GM12878 (cell line): Measurements from ENCODE around the gene FGGY. TPM values are rescaled to one million over a fixed set of nuclear protein-coding genes. Genes with fewer than 3 reads are reported as not detected.

ENCODE experiments used
- ATAC-seq: fragments of 200-7000 bp; cut with Tn5 transposase; 3 replicates; pipeline ENCODE4 v1.9.1; 2020; ENCODE audit warnings: mild to moderate bottlenecking, moderate library complexity
- BruUV-seq: library from RNA; stranded (reverse); fragments of 400-500 nt; replicated peaks from 2 replicates; lab custom pipeline; 2021; lab: Mats Ljungman, UMichigan
- CTCF ChIA-PET: fragments of 300-600 bp; sonication (Branson Sonifier 250); formaldehyde crosslinking; extraction: SDS; loops from one replicate; lab custom pipeline; 2021; ENCODE audit warnings: inconsistent platforms; lab: Yijun Ruan, JAX
- POLR2A ChIA-PET: fragments of 350-600 bp; formaldehyde crosslinking; extraction: SDS; loops from one replicate; lab custom pipeline; 2021; ENCODE audit warnings: inconsistent platforms; lab: Charles Lee
- RAD21 ChIA-PET: fragments of 300-600 bp; sonication (Branson Sonifier 250); formaldehyde crosslinking; loops from one replicate; lab custom pipeline; 2023; ENCODE audit warnings: antibody characterized with exemption; ENCODE audit not compliant: unreplicated experiment; lab: Charles Lee
- SMC1A ChIA-PET: fragments of 300-600 bp; sonication (Branson Sonifier 250); formaldehyde crosslinking; loops from one replicate; lab custom pipeline; 2023; ENCODE audit not compliant: unreplicated experiment, uncharacterized antibody; lab: Charles Lee
- DNase-seq: peaks from one replicate; pipeline ENCODE4 v3.0.0-alpha.2; 2011; ENCODE audit warnings: low read depth, low spot score
- FAIRE-seq: peaks from 3 replicates; lab custom pipeline; 2011; peaks lifted over from hg19 to GRCh38; lab: Jason Lieb, UNC
- H2AFZ ChIP-seq: 2 replicates; pipeline ENCODE4 v1.6.0; 2011; ENCODE audit warnings: low read depth, low read length, control low read depth; ENCODE audit not compliant: control insufficient read depth
- H3K27ac ChIP-seq: 2 replicates; pipeline ENCODE4 v1.5.1; 2011; ENCODE audit warnings: control low read depth; ENCODE audit not compliant: control insufficient read depth, insufficient read depth
- H3K27me3 ChIP-seq, 2 experiments: replicated peaks in 1 of 2; 2 replicates each; pipeline versions ENCODE4 v1.6.0 to v1.6.1; 2011; ENCODE audit warnings: low read length in 1 of 2; ENCODE audit not compliant: control insufficient read depth in 2 of 2, insufficient read depth in 2 of 2
- H3K36me3 ChIP-seq, 2 experiments: 2 replicates each; pipeline ENCODE4 v1.5.1; 2011; ENCODE audit warnings: low read length in 1 of 2; ENCODE audit not compliant: control insufficient read depth in 2 of 2, insufficient read depth in 2 of 2
- H3K4me1 ChIP-seq: 2 replicates; pipeline ENCODE4 v1.6.1; 2011; ENCODE audit warnings: mild to moderate bottlenecking, low read length, moderate library complexity, mixed read lengths; ENCODE audit not compliant: control insufficient read depth, insufficient read depth
- H3K4me2 ChIP-seq: 2 replicates; pipeline ENCODE4 v1.6.0; 2011; ENCODE audit warnings: control low read depth; ENCODE audit not compliant: control insufficient read depth, insufficient read depth
- H3K4me3 ChIP-seq: fragments of 200-600 bp; sonication (generic); 2 replicates; pipeline ENCODE4 v1.5.1; 2016
- H3K79me2 ChIP-seq: 2 replicates; pipeline ENCODE4 v1.6.0; 2011; ENCODE audit warnings: low read length; ENCODE audit not compliant: control insufficient read depth, insufficient read depth
- H3K9ac ChIP-seq: 2 replicates; pipeline ENCODE4 v1.8.0; 2011; ENCODE audit warnings: low read length, control low read depth, mixed read lengths; ENCODE audit not compliant: control insufficient read depth, insufficient read depth
- H3K9me3 ChIP-seq: replicated peaks from 3 replicates; pipeline ENCODE4 v1.5.1; 2011; ENCODE audit warnings: mild to moderate bottlenecking, low read length; ENCODE audit not compliant: control insufficient read depth, insufficient read depth
- H4K20me1 ChIP-seq: 2 replicates; pipeline ENCODE4 v1.6.0; 2011; ENCODE audit not compliant: control insufficient read depth, insufficient read depth
- ELK1 ChIP-seq: IDR thresholded peaks from 2 replicates; pipeline ENCODE4 v1.6.1; 2012; ENCODE audit warnings: low read depth, low read length, improper control_type of control experiment
- ETV6 ChIP-seq, 2 experiments: fragments of 450-650 bp in 1 of 2; IDR thresholded peaks in 1 of 2; conservative IDR thresholded peaks in 1 of 2; 2 replicates each; pipeline ENCODE4 v1.6.1; 2014; ENCODE audit warnings: antibody characterized with exemption in 1 of 2, borderline replicate concordance in 1 of 2, low read depth in 1 of 2, mild to moderate bottlenecking in 1 of 2, moderate library complexity in 1 of 2
- MYB ChIP-seq: fragments of 150-350 bp; IDR thresholded peaks from 2 replicates; pipeline ENCODE4 v1.6.1; 2014; ENCODE audit warnings: mild to moderate bottlenecking, low read depth, low read length, borderline replicate concordance
- SIX5 ChIP-seq: IDR thresholded peaks from 2 replicates; pipeline ENCODE4 v1.6.1; 2011; ENCODE audit warnings: mild to moderate bottlenecking, low read depth, low read length, moderate library complexity; ENCODE audit not compliant: severe bottlenecking
- SPI1 ChIP-seq: IDR thresholded peaks from 2 replicates; pipeline ENCODE4 v1.6.1; 2011; ENCODE audit warnings: low read depth, mild to moderate bottlenecking, low read length, moderate library complexity, borderline replicate concordance; ENCODE audit not compliant: insufficient read depth
- WGBS: methylation state at CpG from one replicate; pipeline ENCODE4 v1.1.6; 2016; ENCODE audit warnings: low lambda C conversion rate; ENCODE audit not compliant: insufficient replicate concordance, insufficient coverage; ENCODE audit errors: missing lambda C conversion rate; 5-methylcytosine and 5-hydroxymethylcytosine counted together
- in situ Hi-C: fragments of 300-500 bp; cut with MboI; formaldehyde crosslinking; loops from 9 replicates; pipeline ENCODE4 v1.14.3; 2018; ENCODE audit warnings: mixed read lengths
- intact Hi-C: fragments of 100-400 bp; cut with micrococcal nuclease; formaldehyde crosslinking; loops from one replicate; pipeline ENCODE4 v1.14.2; 2022; ENCODE audit not compliant: unreplicated experiment
- polyA plus RNA-seq, 11 experiments: library from polyadenylated mRNA; depleted of rRNA in 4 of 11; unstranded in 6 of 11; stranded (reverse) in 5 of 11; fragments of >200 nt; fragmentation: Nextera tagmentation in 4 of 11; fragmentation: Illumina TruSeq in 1 of 11; extraction: Ambion mirVana in 4 of 11; extraction: Trizol in 1 of 11; gene quantifications; 1 replicate in 1 of 11; 2 replicates in 10 of 11; pipeline versions ENCODE4 v1.2.1 to v1.2.3, GENCODE V29; 2011 to 2016; ENCODE audit warnings: inconsistent platforms in 2 of 11, missing spikeins in 2 of 11, low read depth in 1 of 11
- total RNA-seq, 4 experiments: library from RNA; depleted of rRNA in 3 of 4; stranded (reverse); fragments of >200 nt in 3 of 4; fragmentation: Illumina TruSeq in 1 of 4; extraction: Trizol in 1 of 4; gene quantifications; 2 replicates each; pipeline versions ENCODE4 v1.2.1 to v1.2.3, GENCODE V29; 2013 to 2021
- TF ChIP-seq, protein P1 (sequence below): IDR thresholded peaks from 2 replicates; pipeline ENCODE4 v1.6.1; 2012; ENCODE audit warnings: improper control_type of control experiment, low read depth, low read length; ENCODE audit not compliant: insufficient replicate concordance

The FGGY gene
- total and polyA plus RNA-seq, 10 of the 15 experiments (the other 5 are each of a cell fraction or from before 2014, with no cell fraction given) = 6.2 to 11.9 (median 7.5) TPM

DNA sequence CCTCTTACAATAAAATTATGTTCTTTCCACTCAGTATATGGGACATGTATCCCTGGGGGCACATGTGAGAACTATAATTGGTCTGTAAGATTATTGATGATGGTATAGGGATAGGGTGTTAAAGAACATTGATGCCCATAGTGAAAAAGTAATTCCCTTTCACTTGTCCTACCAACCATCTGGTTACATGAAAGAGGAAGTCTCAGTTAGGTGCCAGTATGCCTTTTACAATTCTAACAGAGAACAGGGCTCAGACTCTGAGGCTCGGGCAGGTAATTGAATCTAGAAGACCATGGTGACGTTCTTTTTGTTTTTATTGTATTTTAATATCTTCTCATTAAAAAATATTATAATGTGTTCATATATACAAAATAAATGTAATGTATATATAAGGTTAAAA is 113.6 kb downstream of the FGGY start:
- POLR2A ChIA-PET = no interaction called here
- Histone ChIP-seq H4K20me1 (no peaks in the 10 kb centered on the region), H3K4me1 (peaks cover 21% of the 10 kb centered on the region), H3K9me3 (no peaks in the 10 kb centered on the region), H3K4me2 (no peak overlapping the region), H2AFZ (no peak overlapping the region), H3K4me3 (no peak overlapping the region), H3K27ac (peak overlapping the region; percentile 60; the same call in 1 of the 2 replicates), H3K9ac (no peak overlapping the region), H3K79me2 (no peaks in the 10 kb centered on the region), H3K27me3 (no peaks in the 10 kb centered on the region), H3K36me3 (no peaks in the 10 kb centered on the region)
- FAIRE-seq (no peak), ATAC-seq (peak; percentile 13; the same call in 2 of the 3 replicates), DNase-seq (no peak)
- BruUV-seq = no TSS peak
- in situ Hi-C loops (no loop called here), intact Hi-C loops (no loop called here)
- RAD21 ChIA-PET = no interaction called here
- WGBS = 60% methylated on average over 2 of the region's 2 CpGs
- CTCF ChIA-PET = no interaction called here
- TF ChIP-seq ETV6 (conservative IDR thresholded peaks at IDR 0.05 in 1 of 2, IDR thresholded peaks at IDR 0.05 in 1 of 2; ENCODE audit: borderline replicate concordance in 1 of 2, low read depth in 1 of 2) (no peak), MYB (no peak), SPI1 (peak; percentile 25; the same call in 1 of the 2 replicates), SIX5 (no peak), ELK1 (no peak)
- TF ChIP-seq, protein P1, sequence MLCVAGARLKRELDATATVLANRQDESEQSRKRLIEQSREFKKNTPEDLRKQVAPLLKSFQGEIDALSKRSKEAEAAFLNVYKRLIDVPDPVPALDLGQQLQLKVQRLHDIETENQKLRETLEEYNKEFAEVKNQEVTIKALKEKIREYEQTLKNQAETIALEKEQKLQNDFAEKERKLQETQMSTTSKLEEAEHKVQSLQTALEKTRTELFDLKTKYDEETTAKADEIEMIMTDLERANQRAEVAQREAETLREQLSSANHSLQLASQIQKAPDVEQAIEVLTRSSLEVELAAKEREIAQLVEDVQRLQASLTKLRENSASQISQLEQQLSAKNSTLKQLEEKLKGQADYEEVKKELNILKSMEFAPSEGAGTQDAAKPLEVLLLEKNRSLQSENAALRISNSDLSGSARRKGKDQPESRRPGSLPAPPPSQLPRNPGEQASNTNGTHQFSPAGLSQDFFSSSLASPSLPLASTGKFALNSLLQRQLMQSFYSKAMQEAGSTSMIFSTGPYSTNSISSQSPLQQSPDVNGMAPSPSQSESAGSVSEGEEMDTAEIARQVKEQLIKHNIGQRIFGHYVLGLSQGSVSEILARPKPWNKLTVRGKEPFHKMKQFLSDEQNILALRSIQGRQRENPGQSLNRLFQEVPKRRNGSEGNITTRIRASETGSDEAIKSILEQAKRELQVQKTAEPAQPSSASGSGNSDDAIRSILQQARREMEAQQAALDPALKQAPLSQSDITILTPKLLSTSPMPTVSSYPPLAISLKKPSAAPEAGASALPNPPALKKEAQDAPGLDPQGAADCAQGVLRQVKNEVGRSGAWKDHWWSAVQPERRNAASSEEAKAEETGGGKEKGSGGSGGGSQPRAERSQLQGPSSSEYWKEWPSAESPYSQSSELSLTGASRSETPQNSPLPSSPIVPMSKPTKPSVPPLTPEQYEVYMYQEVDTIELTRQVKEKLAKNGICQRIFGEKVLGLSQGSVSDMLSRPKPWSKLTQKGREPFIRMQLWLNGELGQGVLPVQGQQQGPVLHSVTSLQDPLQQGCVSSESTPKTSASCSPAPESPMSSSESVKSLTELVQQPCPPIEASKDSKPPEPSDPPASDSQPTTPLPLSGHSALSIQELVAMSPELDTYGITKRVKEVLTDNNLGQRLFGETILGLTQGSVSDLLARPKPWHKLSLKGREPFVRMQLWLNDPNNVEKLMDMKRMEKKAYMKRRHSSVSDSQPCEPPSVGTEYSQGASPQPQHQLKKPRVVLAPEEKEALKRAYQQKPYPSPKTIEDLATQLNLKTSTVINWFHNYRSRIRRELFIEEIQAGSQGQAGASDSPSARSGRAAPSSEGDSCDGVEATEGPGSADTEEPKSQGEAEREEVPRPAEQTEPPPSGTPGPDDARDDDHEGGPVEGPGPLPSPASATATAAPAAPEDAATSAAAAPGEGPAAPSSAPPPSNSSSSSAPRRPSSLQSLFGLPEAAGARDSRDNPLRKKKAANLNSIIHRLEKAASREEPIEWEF = no peak
- SMC1A ChIA-PET = interaction anchor here (1.5 kb wide), 1 partner anchor 264 kb away, joined by 3 read pairs; no protein-coding TSS in a partner anchor
